HuH-7 (cell line): Measurements from ENCODE around the gene SMG6.

ENCODE experiments used
- DNase-seq: peaks from one replicate; pipeline ENCODE4 v3.0.0; 2011; ENCODE audit warnings: low spot score

Gene SMG6

GRCh38 chr17:2060385-2060658 is 243.3 kb downstream of the SMG6 start:
- DNase-seq, result no peak

GRCh38 chr17:2059547-2060384 is 243.8 kb downstream of the SMG6 start:
- DNase-seq, result no peak

- peak; percentile 32 for DNase-seq
These were observed 244.7 kb downstream of the SMG6 start for GRCh38 chr17:2058586-2059546.

DNA sequence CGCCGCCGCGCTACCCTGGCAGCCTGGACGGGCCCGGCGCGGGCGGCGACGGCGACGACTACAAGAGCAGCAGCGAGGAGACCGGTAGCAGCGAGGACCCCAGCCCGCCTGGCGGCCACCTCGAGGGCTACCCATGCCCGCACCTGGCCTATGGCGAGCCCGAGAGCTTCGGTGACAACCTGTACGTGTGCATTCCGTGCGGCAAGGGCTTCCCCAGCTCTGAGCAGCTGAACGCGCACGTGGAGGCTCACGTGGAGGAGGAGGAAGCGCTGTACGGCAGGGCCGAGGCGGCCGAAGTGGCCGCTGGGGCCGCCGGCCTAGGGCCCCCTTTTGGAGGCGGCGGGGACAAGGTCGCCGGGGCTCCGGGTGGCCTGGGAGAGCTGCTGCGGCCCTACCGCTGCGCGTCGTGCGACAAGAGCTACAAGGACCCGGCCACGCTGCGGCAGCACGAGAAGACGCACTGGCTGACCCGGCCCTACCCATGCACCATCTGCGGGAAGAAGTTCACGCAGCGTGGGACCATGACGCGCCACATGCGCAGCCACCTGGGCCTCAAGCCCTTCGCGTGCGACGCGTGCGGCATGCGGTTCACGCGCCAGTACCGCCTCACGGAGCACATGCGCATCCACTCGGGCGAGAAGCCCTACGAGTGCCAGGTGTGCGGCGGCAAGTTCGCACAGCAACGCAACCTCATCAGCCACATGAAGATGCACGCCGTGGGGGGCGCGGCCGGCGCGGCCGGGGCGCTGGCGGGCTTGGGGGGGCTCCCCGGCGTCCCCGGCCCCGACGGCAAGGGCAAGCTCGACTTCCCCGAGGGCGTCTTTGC is 245.6 kb downstream of the SMG6 start:
- no peak for DNase-seq

DNA sequence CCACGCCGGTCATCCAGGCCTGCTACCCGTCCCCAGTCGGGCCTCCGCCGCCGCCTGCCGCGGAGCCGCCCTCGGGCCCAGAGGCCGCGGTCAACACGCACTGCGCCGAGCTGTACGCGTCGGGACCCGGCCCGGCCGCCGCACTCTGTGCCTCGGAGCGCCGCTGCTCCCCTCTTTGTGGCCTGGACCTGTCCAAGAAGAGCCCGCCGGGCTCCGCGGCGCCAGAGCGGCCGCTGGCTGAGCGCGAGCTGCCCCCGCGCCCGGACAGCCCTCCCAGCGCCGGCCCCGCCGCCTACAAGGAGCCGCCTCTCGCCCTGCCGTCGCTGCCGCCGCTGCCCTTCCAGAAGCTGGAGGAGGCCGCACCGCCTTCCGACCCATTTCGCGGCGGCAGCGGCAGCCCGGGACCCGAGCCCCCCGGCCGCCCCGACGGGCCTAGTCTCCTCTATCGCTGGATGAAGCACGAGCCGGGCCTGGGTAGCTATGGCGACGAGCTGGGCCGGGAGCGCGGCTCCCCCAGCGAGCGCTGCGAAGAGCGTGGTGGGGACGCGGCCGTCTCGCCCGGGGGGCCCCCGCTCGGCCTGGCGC is 246.3 kb downstream of the SMG6 start:
- no peak for DNase-seq

DNA sequence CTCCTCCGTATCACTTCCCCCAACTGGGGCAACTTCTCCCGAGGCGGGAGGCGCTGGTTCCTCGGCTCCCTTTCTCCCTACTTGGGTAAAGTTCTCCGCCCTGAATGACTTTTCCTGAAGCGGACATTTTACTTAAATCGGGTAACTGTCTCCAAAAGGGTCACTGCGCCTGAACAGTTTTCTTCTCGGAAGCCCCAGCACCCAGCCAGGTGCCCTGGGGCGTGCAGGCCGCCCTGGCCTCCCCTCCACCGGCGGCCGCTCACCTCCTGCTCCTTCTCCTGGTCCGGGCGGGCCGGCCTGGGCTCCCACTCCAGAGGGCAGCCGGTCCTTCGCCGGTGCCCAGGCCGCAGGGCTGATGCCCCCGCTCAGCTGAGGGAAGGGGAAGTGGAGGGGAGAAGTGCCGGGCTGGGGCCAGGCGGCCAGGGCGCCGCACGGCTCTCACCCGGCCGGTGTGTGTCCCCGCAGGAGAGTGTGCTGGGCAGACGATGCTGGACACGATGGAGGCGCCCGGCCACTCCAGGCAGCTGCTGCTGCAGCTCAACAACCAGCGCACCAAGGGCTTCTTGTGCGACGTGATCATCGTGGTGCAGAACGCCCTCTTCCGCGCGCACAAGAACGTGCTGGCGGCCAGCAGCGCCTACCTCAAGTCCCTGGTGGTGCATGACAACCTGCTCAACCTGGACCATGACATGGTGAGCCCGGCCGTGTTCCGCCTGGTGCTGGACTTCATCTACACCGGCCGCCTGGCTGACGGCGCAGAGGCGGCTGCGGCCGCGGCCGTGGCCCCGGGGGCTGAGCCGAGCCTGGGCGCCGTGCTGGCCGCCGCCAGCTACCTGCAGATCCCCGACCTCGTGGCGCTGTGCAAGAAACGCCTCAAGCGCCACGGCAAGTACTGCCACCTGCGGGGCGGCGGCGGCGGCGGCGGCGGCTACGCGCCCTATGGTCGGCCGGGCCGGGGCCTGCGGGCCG is 247.1 kb downstream of the SMG6 start:
- DNase-seq, result peak; percentile 79

- no peak for DNase-seq
These were observed 248.0 kb downstream of the SMG6 start for GRCh38 chr17:2055292-2056205.

DNA sequence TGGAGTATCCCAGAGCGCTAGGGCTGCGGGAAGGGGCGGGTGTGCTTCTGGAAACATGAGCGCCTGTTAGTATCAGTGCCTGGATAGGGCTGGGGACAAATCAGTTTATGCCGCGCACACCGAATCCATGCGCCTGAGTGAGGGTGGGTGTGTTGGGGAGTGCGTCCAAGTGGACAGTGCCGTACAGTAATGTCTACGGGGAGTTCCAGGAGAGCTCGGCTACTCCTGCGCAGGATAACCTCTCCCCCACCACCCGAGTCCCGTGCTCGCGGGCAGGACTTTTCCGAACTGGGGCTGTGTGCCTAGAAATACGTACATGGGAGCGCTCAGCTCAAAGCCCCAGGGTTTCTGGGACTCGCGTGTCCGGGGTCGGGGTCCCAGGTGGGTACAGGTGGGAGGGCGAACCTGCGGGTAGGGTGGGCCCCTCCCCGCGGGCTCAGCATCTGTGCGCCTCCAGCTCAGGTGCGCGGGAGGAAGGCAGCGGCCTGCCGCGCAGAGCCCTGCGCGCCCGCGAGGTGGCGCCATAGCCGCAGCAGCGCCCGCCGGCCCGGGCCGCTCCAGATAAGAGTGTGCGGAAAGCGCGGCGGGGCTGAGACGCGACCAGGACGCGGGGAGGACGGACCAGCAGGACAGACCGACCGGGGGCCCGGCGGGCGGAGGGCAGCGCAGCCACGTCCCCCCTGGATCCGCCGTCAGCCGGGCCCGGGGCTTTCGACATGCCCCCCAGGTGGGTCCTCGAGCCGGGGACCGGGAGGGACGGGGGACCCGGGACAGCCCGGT is 248.9 kb downstream of the SMG6 start, which contains the start of gene HIC1:
Gene HIC1 (plus strand): TSS at position 592 of the 780 bp plus-strand sequence. CDS start 1,588 bp downstream, outside the sequence.
- DNase-seq, result peak; percentile 83

DNA sequence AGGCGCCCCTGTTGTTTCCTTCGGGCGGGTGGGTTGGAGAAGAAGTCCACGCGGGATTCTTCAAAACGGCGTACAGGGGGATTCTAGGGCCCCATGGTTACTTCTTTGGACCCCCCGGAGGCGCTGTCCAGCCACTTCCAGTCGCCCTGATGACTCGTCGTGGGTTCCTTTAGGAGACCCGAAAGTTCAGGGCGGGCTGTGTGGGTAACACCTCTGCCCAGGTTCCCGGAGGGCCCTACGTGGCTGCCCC is 249.4 kb downstream of the SMG6 start:
- DNase-seq, result no peak

DNA sequence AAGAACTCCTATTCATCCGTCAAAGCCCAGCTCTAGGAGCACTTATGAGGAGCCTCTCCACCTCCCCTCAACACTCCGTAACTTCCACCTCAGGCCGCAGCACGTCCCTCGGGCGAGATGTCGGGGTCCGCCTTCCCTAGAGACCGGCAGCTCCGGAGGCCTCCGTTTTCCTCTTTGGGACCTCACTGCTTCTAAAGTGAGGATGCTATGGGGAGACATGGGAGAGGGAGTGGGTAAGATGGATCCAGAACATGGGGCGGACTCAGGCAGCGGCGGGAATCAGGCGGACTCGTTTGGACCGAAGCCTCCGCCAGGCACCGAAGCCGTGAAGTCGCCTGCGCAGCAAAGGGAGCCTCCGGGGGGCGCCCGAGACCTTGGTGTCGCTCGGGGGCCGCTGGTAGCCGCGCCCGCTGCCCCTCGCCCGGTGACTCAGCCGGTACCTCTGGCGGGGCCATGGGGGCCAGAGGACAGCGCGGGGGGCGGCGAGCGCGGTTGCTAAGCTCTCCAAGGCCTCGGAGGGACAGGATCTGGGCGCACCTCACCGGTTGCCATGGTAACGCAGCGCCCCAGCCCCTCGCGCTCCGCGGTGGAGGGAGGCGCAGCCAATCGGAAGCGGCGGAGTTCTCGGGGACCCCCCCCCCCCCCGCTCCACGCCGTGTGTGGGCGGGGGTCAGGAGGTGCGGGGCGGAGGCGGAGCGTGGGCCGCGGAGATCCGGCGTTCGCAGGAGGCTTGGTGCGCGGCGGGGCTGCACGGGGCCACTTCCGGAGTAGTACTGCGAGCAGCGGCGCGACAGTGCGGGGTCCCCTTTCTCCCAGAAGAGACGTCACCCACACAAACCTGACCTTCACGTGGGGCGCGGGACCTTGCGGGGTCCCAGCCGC is 250.0 kb downstream of the SMG6 start:
- peak; percentile 63 for DNase-seq

DNA sequence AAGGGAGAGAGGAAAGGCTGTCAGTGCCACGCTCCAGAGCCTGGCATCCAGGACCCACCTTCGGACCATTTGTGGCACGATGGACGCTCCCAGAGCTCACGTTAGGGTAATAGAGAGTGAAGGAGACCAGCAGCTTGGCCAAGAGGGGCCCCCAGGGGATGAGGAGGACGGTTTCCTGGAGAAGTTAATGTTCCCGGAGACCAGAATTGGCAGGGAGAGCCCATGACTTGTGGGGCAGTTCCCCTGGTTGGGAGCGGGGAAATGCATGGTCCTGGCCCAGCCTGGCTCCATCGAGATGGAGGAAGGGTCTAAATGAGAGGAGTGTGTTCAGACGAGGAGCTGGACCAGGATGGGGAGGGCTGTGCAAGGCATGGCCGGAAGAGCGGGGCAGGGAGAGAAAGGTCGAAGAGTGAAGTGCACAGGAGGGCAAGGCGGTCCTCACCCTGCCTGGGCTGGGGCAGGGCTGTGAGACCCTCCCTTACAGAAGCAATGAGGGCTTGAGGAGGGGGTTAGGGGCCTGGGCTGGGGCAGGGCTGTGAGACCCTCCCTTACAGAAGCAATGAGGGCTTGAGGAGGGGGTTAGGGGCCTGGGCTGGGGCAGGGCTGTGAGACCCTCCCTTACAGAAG is 251.5 kb downstream of the SMG6 start:
- no peak for DNase-seq

- no peak for DNase-seq
These were observed 252.3 kb downstream of the SMG6 start for GRCh38 chr17:2051061-2051932.

- DNase-seq, result peak; percentile 57
These were observed 253.1 kb downstream of the SMG6 start for GRCh38 chr17:2050300-2051060.

- peak; percentile 58 for DNase-seq
These were observed 254.0 kb downstream of the SMG6 start for GRCh38 chr17:2049333-2050299.
